ENCODE measurements around the gene KCNJ8. TPM values are rescaled to one million over a fixed set of nuclear protein-coding genes. Genes with fewer than 3 reads are reported as not detected.
"Not testable (repeated sequence)": the region's sequence is repeated elsewhere in the genome, so short reads cannot be mapped to it uniquely, and the experiment has no call there.

KCNJ8 gene
- total RNA-seq, 1 experiment from 2014 or later: not detected

DNA sequence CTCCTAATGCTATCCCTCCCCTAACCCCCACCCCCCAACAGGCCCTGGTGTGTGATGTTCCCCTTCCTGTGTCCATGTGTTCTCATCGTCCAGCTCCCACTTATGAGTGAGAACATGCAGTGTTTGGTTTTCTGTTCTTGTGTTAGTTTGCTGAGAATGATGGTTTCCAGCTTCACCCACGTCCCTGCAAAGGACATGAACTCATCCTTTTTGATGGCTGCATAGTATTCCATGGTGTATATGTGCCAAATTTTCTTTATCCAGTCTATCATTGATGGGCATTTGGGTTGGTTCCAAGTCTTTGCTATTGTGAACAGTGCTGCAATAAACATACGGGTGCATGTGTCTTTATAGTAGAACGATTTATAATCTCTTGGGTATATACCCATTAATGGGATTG, 15.2 kb upstream of the KCNJ8 start:
- in situ Hi-C loops (cut with HindIII; ENCODE audit: low sequenced_read_pairs); DNase-seq (ENCODE audit: low spot score): not testable (repeated sequence)

DNA sequence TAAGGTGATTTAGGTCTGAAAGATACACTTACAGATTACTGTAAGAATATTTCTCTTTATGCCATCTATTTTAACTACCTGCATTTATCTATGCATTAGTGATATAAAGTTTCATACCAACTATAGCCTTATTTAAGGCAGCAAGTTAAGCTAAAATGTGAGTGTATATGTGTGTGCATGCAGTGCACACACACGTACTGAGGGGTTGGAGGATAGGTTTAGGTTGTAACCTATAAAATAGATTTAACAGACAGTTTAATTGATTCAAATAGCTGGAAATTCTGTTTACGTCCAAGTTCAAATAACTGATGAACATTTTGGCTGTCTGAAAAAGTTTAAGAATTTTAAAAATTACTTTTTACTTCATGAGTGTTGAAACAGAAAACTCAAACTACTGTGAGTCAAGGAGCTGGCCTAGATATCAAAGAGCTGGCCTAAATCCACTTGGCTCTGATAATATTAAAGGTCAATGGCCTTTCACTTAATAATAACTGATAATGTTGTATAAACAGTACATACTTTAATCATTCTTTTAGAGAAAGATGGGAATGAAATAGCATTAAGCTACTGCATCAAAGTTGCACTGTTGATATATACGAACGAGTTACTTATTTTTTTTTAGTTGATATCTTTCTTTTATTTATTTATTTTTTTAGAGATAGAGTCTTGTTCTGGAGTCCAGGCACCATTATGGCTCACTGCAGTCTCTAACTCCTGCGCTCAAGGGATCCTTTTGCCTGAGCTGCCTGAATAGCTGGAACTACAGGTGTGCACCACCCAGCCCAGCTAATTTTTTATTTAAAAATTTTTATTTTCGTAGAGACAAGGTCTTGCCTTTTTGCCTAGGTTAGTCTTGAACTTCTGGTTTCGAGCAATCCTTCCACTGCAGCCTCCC, 13.8 kb upstream of the KCNJ8 start:
- no peak for DNase-seq (ENCODE audit: low spot score)
- in situ Hi-C loops (cut with HindIII; ENCODE audit: low sequenced_read_pairs): no loop called here

DNA sequence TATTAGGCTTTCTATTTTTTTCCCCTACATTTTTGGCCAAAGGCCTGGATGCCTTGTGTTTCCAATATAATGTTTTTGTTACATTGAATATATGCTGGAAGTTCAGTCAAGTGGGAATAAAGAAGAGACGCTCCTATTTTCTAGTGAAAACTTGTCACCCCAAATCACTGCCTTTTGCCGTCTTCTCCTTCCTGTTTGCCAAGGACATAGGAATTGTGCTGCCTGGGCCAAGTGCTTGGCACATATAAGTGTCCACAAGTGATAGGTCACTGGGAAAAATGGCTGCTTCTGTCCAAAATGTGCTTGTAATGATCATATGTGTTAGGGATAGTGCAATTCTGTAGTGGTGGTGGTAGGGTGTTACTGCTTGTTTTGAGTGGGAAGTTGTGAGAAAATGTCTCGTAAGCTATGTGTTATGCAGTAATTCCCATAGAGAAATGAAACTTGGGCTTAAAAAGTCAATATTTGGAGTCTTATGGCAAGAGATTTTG, 11.6 kb upstream of the KCNJ8 start:
- DNase-seq (ENCODE audit: low spot score): no peak
- in situ Hi-C loops (cut with HindIII; ENCODE audit: low sequenced_read_pairs): no loop called here

DNA sequence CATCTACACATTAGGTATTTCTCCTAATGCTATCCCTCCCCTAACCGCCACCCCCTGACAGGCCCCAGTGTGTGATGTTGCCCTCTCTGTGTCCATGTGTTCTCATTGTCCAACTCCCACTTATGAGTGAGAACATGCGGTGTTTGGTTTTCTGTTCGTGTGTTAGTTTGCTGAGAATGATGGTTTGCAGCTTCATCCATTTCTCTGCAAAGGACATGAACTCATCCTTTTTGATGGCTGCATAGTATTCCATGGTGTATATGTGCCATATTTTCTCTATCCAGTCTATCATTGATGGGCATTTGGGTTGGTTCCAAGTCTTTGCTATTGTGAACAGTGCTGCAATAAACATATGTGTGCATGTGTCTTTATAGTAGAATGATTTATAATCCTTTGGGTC, 8.2 kb upstream of the KCNJ8 start:
- DNase-seq (ENCODE audit: low spot score); in situ Hi-C loops (cut with HindIII; ENCODE audit: low sequenced_read_pairs): not testable (repeated sequence)

DNA sequence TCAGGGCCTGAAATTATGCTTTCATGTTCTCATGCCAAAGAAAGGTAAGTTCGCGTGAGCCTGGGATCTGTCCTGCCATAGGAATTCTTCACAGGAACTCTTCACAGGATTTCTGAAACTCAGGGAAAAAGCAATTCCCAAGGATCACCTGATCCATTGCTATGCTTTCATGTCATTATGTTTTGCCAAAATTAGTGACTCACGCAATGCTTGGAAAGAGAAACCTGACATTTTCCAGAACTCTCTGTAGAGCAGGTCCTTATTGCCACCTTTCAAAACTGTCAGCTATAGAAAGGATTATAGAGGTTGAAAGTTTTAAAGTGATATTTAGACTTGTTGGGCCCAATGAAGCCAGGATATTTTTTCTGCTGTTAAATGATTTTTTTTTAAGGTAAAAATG, 6.3 kb upstream of the KCNJ8 start:
- no peak for DNase-seq (ENCODE audit: low spot score)
- in situ Hi-C loops (cut with HindIII; ENCODE audit: low sequenced_read_pairs): no loop called here

DNA sequence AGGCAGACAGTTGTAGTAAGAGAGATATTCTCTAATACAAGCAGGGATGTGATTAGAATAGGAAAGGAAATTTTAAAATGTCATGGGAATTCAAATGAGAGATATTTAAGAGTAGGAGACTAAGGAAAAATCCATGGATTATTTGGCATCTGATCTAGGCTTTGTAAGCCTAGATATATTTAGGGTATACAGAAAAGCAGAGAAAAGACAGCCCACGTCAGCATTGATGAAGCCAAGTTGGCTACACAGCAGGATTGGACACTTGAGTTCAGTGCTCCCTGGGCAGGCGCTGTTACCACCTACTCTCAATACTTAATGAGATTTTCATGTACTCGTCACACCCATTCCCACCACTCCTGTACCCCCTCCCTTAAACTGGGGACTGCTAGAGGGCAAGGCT, 1.7 kb upstream of the KCNJ8 start:
- no peak for DNase-seq (ENCODE audit: low spot score)
- in situ Hi-C loops (cut with HindIII; ENCODE audit: low sequenced_read_pairs): no loop called here

DNA sequence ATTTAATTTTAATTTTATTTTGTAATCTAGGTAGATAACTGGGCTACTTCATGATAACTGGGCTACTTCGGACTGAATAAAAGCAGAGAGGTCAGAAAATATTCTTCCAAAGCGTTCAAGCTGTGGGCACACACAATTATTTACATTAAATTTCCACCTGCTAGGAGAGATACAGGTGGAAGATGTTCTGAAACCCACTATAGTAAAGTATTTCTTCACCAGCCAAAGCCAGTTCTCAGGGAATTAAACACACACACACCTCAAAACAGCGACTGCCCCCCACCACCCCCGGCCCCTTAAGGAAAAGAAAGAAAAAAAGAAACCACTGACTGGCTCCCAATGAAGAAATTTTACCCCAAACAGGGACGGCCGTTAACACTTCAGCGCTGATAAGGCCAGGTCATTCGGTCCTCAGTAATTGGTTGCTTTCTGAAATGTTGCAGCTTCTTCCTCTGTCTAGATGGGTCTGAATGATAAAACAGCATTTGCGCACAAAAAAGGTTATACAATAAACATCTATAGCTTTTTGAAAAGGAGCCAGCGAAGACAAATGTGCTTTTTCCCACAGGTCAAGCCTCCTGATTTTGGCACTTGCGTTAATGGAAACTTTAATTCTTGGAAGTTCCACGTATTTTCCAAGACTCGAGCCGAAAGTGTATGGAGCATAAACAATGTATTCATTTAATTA, 771 bp upstream of the KCNJ8 start:
- in situ Hi-C loops (cut with HindIII; ENCODE audit: low sequenced_read_pairs): no loop called here
- DNase-seq (ENCODE audit: low spot score): no peak

DNA sequence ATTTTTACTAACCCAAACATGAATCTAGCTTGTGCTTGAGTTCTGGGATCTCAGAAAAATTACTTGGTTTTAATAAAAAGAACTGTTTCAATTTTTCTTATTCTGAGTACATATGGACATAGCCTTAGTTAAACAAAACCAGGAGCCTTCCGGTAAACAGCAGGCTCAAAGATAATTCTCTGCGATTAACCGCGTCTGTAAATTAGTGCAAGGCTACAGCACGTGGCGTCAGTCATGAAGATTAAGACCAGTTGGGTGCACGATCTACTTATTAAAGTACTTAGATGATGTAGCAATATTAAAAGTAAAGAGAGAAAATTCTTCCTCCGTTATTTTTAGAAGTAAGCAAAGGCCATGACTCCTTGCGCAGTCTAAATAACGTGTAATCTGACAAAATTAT, 700 bp downstream of the KCNJ8 start:
- in situ Hi-C loops (cut with HindIII; ENCODE audit: low sequenced_read_pairs): no loop called here
- no peak for DNase-seq (ENCODE audit: low spot score)

DNA sequence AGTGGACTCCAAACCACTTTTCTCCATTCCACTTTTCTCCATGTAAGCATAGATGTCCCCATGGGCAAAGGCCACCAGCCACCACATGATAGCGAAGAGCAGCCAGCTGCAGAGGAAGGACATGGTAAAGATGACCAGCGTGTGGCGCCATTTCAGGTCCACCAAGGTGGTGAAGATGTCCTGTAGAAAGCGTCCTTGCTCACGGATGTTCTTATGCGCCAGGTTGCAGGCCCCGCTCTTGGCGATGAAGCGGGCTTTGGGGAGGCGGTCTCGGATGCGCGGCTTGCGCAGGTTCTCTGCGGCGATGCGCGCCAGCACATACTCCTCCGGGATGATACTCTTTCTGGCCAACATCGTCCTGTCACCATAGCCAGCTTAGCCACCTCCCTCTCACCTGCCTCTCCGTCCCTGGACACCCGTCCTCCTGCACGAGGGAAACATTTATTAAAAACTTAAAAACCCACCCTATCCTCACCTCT, 1.2 kb downstream of the KCNJ8 start:
- DNase-seq (ENCODE audit: low spot score): no peak
- in situ Hi-C loops (cut with HindIII; ENCODE audit: low sequenced_read_pairs): no loop called here

DNA sequence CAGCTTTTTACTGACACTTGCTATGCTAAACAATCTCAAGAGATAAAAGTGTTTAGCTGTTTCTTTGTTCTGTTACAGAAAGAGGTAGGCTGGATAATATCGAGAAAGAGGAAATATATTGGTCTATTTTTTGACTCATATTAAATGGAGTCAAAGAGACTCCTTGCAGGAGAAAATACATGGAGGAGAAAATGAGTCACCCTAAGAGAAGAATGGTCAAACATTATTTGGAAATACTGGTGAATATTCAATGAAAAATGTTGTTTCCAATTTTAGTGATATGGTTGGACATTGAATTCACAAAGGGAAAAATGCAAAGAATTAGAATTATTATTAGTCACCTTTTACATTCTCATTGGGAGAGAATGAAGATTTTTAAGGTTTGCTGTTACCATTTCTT, 3.2 kb downstream of the KCNJ8 start:
- in situ Hi-C loops (cut with HindIII; ENCODE audit: low sequenced_read_pairs): no loop called here
- no peak for DNase-seq (ENCODE audit: low spot score)

DNA sequence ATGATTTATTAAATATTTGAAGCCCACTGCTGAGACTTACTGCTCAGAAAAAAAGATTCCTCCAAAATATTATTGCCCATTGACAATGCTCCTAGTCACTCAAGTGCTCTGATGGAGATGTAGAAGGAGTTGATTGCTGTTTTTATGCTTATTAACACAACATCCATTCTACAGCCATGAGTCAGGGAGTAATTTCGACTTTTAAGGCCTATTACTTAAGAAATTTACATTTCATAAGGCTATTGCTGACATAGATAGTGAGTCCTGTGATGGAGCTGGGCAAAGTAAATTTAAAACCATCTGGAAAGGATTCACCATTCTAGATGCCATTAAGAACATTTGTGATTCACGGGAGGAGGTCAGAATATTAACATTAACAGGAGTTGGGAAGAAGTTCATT, 5.2 kb downstream of the KCNJ8 start:
- no peak for DNase-seq (ENCODE audit: low spot score)
- in situ Hi-C loops (cut with HindIII; ENCODE audit: low sequenced_read_pairs): no loop called here

DNA sequence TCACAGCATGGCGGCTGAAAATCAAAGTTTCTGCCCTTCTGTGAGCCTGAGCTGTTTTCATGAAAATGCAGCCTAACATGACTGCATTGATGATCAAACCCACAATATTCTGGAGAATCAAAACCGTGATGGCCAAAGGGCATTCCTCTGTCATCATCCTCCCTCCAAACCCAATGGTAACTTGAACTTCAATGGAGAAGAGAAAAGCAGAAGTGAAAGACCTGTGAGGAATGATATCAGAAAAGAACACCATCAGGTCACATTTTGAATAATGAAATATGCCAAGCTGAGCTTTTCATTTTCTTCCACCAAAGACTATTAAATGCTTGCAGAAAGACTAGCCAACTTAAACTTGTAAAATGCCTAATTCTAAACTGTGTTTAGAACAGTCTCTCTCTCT, 8.1 kb downstream of the KCNJ8 start:
- no peak for DNase-seq (ENCODE audit: low spot score)
- in situ Hi-C loops (cut with HindIII; ENCODE audit: low sequenced_read_pairs): no loop called here

DNA sequence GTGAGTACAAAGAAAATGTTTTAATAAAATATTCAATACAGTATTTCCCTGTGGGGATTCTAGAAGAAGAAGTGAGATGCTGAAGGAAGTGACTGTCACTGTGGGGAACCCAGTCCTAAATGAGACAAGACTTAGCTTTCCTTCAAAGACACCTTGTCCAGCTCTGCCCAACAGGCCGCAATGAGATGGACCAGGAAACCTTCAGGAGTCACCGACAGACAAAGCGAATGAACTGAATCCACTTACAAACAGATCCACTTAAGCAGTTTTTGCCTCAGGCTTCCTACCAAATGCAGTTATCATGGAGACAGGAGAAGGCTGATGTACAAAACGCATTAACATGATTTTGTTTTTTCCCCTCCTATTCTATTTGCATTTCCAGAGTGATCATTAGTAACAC, 9.6 kb downstream of the KCNJ8 start:
- DNase-seq (ENCODE audit: low spot score): no peak
- in situ Hi-C loops (cut with HindIII; ENCODE audit: low sequenced_read_pairs): no loop called here

DNA sequence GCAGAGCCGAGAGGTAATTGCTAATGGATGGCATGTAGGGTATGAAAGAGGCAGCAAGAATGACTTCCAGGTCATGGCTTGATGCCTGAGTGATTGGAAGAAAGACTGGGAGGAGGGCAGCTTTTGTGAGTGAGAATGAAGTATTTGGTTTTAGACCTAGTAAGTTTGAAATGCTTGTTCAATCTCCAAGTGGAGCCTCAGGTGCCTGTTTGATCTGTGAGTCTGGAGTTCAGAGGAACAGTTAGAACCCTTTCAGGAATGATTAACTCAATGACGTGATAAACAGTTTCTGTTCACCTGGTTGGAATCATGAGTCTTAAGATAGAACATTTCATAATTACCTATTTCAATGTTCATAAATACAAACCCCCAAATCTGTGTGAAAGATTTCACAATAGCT, 10.4 kb downstream of the KCNJ8 start:
- in situ Hi-C loops (cut with HindIII; ENCODE audit: low sequenced_read_pairs): no loop called here

DNA sequence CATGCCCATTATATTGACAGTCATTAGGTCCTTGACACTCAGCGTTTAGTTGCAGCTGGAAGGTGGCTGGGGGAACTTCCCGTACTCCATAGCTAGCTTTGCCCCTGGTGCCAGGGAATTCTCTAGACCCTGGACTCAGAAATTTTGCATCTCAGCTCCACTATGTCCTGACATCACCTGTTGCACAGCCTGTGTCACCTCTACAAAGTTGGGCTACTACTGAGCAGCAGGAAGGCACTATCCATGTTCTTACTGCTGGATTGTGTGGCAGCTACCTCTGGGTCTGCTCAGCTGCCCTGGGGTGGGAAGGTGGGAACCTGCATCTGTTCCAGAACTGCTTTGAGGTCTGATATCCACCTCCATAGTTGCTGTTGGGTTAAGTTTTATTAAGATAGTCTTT, 11.0 kb downstream of the KCNJ8 start:
- no peak for DNase-seq (ENCODE audit: low spot score)
- in situ Hi-C loops (cut with HindIII; ENCODE audit: low sequenced_read_pairs): no loop called here

More for the DNA sequence above, 10.4 kb downstream of the KCNJ8 start:
- no peak for DNase-seq (ENCODE audit: low spot score)

DNA sequence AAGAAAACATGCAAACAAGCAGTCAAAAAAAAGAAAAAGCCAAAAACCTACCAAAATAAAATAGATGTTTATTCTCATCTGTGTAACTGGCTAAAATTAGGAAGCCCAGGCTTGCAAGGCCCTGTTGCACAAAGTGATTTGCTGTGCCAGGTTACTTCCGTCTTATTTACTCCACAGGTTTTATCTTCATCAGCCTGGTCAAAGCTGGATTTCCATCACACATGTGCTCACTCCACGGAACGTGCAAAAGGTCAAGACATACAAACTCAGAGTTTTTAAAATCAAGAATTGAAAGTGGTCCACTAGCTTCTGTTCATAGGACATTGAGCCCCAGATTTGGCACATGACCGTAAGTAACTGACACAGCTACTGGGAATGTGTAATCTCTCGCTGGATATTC, 14.8 kb downstream of the KCNJ8 start:
- in situ Hi-C loops (cut with HindIII; ENCODE audit: low sequenced_read_pairs): no loop called here
- no peak for DNase-seq (ENCODE audit: low spot score)

DNA sequence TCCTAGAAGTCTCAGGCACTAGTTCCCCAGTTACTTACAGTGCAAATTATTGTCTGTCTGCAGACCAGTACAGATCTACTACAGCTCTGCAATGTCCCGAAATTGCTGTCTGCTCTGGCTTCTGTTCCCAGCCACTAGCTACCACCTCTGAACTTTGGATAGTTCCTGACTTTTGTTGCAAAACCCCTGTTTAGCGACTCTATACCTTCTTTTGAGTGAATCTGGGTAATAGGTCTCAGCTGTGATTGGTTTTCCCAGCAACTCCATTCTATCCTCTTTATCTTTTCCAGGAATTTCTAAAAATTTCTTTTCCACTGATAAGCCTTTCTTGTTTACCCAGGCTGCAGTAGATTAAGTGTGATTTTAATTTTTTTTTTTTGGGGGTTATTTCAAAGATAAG, 16.8 kb downstream of the KCNJ8 start:
- in situ Hi-C loops (cut with HindIII; ENCODE audit: low sequenced_read_pairs): no loop called here

DNA sequence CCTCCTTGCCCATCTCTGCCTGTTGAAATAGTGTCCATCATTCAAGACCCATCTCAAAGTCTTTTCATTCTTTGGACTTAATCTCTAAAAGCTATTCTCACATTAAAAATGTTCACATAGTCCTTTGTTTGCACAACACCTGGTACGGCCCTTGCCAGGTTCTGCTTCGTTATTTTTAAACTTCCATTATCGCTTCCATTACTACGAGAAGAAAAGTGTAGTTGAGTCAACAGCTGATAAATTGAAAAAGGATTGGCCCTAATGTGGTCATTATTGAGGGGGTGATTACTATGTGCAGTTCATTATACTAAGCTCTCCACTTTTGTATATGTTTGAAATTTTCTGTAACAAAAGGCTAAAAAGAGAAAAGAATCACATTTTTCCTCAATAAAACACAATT, 17.8 kb downstream of the KCNJ8 start:
- in situ Hi-C loops (cut with HindIII; ENCODE audit: low sequenced_read_pairs): no loop called here
- DNase-seq (ENCODE audit: low spot score): no peak

More for the DNA sequence above, 16.8 kb downstream of the KCNJ8 start:
- DNase-seq (ENCODE audit: low spot score): no peak

DNA sequence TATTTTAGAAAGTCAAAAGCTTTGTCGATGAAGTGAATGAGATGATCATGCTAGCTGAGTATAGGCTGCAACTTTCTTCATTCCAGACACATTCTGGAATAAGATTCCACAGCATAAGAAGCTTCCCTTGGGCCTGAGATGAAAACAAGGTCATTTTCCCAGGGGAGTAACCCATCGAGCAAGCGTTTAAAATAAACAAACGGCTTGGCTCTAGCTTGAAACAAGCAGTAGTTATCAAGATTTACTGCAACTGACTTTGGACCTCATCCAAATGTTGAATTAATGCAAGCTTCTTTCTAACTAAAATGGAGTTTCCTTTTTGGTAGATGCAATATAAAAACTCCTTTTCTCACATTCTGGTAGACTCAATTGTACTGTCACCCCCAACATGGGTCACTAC, 23.0 kb downstream of the KCNJ8 start:
- in situ Hi-C loops (cut with HindIII; ENCODE audit: low sequenced_read_pairs): no loop called here
- no peak for DNase-seq (ENCODE audit: low spot score)

DNA sequence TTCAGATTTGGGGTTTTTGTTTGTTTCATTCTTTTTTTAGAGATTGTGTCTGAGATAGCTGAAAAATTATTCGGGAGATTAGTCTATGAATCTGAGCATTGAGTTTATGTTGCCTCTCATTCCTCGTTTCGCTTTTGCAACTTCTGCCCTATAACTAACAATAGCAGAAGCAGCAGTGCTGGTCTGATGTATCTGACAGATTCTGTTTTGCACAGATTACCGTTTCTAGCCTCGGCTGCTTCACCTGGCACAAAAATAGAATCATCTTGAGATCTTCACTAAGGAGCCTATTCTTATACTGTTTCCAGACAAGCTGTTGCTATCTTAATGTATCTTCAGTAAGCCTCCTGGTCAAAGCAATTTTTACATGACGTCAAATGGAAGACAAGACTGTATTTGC, 29.2 kb downstream of the KCNJ8 start:
- no peak for DNase-seq (ENCODE audit: low spot score)
- in situ Hi-C loops (cut with HindIII; ENCODE audit: low sequenced_read_pairs): no loop called here
